Common myeloid progenitor, CD34-positive (primary cell): ENCODE data around the gene ATG5.

Source experiments
- CTCF ChIA-PET: fragments of 350-600 bp; sonication (Branson Sonifier 250); formaldehyde crosslinking; loops from one replicate; lab custom pipeline; 2021; ENCODE audit warnings: antibody characterized with exemption; lab: Charles Lee
- POLR2A ChIA-PET: fragments of 350-600 bp; sonication (Branson Sonifier 250); formaldehyde crosslinking; loops from one replicate; lab custom pipeline; 2021; ENCODE audit warnings: antibody characterized with exemption; lab: Charles Lee
- DNase-seq, 3 donors: peaks; one replicate each; pipeline versions ENCODE4 v3.0.0 to v3.0.0-alpha.2; 2013
- H3K27ac ChIP-seq, 2 experiments: 1 replicate in 1 of 2; 2 replicates in 1 of 2; pipeline ENCODE4 v1.7.0; 2013; ENCODE audit warnings: inconsistent platforms in 2 of 2, low read length in 2 of 2, mild to moderate bottlenecking in 2 of 2, low read depth in 1 of 2, moderate library complexity in 1 of 2; ENCODE audit not compliant: severe bottlenecking in 2 of 2, insufficient read depth in 1 of 2, poor library complexity in 1 of 2
- H3K27me3 ChIP-seq, 5 experiments: replicated peaks in 2 of 5; 1 replicate in 3 of 5; 2 replicates in 2 of 5; pipeline versions ENCODE4 v1.6.1 to v1.7.0; 2013; ENCODE audit warnings: low read length in 4 of 5, mild to moderate bottlenecking in 2 of 5, moderate library complexity in 2 of 5, inconsistent platforms in 1 of 5; ENCODE audit not compliant: insufficient read depth in 5 of 5, control insufficient read depth in 4 of 5
- H3K36me3 ChIP-seq, 4 experiments: 1 replicate in 2 of 4; 2 replicates in 2 of 4; pipeline versions ENCODE4 v1.6.1 to v1.7.0; 2013; ENCODE audit warnings: low read length in 3 of 4, control low read depth in 1 of 4, mild to moderate bottlenecking in 1 of 4; ENCODE audit not compliant: control insufficient read depth in 4 of 4, insufficient read depth in 4 of 4
- H3K4me1 ChIP-seq, 4 experiments: 1 replicate in 3 of 4; 2 replicates in 1 of 4; pipeline versions ENCODE4 v1.6.1 to v1.7.1; 2013; ENCODE audit warnings: low read length in 3 of 4, mild to moderate bottlenecking in 3 of 4, control low read depth in 1 of 4, inconsistent platforms in 1 of 4, moderate library complexity in 1 of 4; ENCODE audit not compliant: control insufficient read depth in 4 of 4, insufficient read depth in 4 of 4; ENCODE audit errors: control extremely low read depth in 1 of 4
- H3K4me3 ChIP-seq, 7 experiments: 1 replicate in 4 of 7; 2 replicates in 3 of 7; pipeline versions ENCODE4 v1.5.1 to v1.7.0; 2013; ENCODE audit warnings: mild to moderate bottlenecking in 7 of 7, low read length in 6 of 7, moderate library complexity in 6 of 7, inconsistent platforms in 2 of 7, low read depth in 2 of 7, control low read depth in 1 of 7; ENCODE audit not compliant: insufficient read depth in 4 of 7, control insufficient read depth in 1 of 7; ENCODE audit errors: extremely low read depth in 1 of 7
- H3K9me3 ChIP-seq, 5 experiments: 1 replicate in 4 of 5; 2 replicates in 1 of 5; pipeline versions ENCODE4 v1.6.1 to v1.7.1; 2013; ENCODE audit warnings: low read length in 4 of 5, mild to moderate bottlenecking in 2 of 5, inconsistent platforms in 1 of 5, low read depth in 1 of 5, moderate library complexity in 1 of 5; ENCODE audit not compliant: control insufficient read depth in 4 of 5, insufficient read depth in 2 of 5; ENCODE audit errors: control extremely low read depth in 1 of 5
- WGBS: methylation state at CpG from one replicate; pipeline ENCODE4 v1.1.5; 2013; ENCODE audit not compliant: insufficient coverage; 5-methylcytosine and 5-hydroxymethylcytosine counted together

Gene ATG5

DNA sequence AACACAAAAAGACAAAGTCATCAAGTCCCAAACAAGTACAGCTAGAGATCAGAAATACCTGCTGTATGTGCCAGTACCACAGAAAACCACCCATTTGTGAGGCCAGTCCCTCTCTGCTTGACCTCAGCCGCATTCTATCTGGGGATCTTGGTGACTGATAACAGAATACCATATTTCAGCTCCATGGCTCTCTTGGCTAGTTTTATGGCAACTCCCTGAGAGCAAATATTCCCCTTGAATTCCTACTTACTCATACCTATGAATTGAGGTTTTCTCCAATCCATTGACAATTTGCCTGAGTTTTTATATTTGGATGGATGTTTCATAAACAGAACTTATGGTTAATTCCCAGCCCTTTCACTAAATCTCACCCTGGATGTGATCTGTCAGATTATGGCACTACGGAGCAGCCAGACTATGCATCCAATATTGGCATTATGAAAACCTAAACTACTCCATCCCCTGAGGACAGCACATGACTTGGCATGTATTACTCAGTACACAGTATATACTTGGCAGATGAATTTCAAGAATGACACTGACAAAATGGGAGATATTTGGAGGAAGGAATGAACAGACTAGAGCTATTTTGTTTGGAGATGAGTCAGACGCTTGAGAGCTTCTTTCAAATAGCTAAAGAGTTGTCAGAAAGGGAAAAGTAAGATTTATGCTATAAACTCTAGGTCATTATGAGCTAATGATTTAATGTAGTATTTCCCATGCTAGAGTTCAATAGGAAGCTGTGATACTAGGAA lies 143.7 kb downstream of the ATG5 start:
- H3K27me3 ChIP-seq = peaks cover 0 to 5% (median 0%) of the 10 kb centered on the region in 5 experiments
- CTCF ChIA-PET = interaction anchor here (1.3 kb wide), 1 partner anchor 9 kb away, joined by 3 read pairs; no protein-coding TSS in a partner anchor
- POLR2A ChIA-PET = no interaction called here
- no peak overlapping the region for H3K4me3 ChIP-seq
- DNase-seq = no peak
- no peak overlapping the region for H3K27ac ChIP-seq
- H3K4me1 ChIP-seq = peaks cover 0 to 16% (median 4%) of the 10 kb centered on the region in 4 experiments
- 90% methylated on average over 1 of the region's 3 CpGs for WGBS
- H3K36me3 ChIP-seq = peaks cover 0 to 7% (median 5%) of the 10 kb centered on the region in 4 experiments
- no peaks in the 10 kb centered on the region for H3K9me3 ChIP-seq

DNA sequence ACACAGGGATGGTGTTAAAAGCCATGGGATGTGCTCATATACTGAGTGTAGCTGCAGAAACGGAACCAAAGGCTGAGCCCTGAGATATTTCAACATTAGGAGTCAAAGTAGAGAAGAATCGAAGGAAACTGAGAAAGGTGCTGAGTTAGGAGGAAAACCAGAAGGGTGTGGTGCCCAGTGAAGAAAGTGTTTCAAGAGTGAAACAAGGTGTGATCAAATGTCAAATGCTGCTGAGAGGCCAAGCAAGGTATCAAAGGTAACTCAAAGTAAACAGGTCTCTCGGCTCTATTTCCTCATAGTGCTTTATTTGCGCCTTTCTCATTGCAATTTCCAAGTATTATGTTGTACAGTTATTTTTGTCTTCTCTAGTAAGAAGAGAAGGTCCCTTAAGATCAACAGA lies 145.4 kb downstream of the ATG5 start:
- Histone ChIP-seq H3K4me1 (peaks cover 0 to 16% (median 4%) of the 10 kb centered on the region in 4 experiments), H3K27me3 (peaks cover 0 to 5% (median 0%) of the 10 kb centered on the region in 5 experiments), H3K27ac (no peak overlapping the region), H3K4me3 (no peak overlapping the region), H3K9me3 (no peaks in the 10 kb centered on the region), H3K36me3 (no peaks in the 10 kb centered on the region)
- no peak for DNase-seq
- ChIA-PET POLR2A (no interaction called here), CTCF (no interaction called here)
- WGBS = 100% methylated on average over 3 of the region's 4 CpGs

DNA sequence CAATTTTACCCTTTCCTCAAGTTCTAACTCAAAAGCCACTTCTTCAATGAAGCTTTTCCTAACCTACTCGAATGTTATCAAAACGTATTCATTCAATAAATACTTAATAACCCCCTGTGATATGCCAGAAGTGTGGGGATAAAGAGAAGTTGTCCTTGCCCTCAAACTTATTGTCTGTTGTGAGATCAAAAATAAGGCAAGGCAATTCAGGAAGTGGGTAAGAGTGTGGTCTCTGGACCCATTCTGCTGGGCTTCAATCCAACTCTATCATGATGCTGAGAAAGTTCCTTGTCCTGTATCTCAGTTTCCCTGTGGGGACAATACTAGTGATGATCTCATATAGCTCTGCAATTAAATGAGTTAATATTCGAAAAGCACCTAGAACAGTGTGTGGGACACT lies 146.7 kb downstream of the ATG5 start:
- WGBS = no CpG with 5 or more reads among the region's 3 CpGs
- no peak overlapping the region for H3K27ac ChIP-seq
- H3K27me3 ChIP-seq = peaks cover 0 to 5% (median 0%) of the 10 kb centered on the region in 5 experiments
- H3K36me3 ChIP-seq = no peaks in the 10 kb centered on the region
- no peaks in the 10 kb centered on the region for H3K9me3 ChIP-seq
- H3K4me3 ChIP-seq = no peak overlapping the region
- POLR2A ChIA-PET = no interaction called here
- DNase-seq = peak in 2 of 3 donors; percentile 38 to 41
- CTCF ChIA-PET = no interaction called here
- H3K4me1 ChIP-seq = peaks cover 0 to 16% (median 4%) of the 10 kb centered on the region in 4 experiments

DNA sequence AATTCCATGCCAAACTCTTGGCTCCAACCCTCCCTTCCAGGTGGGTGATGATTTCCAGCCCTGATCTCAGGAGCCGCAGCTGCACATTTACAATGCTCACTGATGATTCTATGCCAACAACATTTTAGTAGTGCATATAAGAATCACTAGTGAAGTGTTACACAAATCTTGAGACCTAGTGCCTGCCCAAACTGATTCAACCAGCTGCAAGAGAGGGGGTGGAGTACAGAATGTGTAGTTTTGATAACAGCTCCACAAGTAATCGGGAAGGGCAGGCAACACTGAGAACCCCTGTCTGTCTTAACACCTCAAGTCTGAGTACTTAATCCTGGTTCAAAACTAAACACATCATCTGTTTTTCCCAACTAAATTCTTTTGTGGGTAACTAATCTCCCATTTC lies 147.8 kb downstream of the ATG5 start:
- ChIA-PET CTCF (no interaction called here), POLR2A (no interaction called here)
- Histone ChIP-seq H3K36me3 (no peaks in the 10 kb centered on the region), H3K9me3 (no peaks in the 10 kb centered on the region), H3K4me1 (peaks cover 0 to 16% (median 4%) of the 10 kb centered on the region in 4 experiments), H3K27me3 (peaks cover 0 to 5% (median 0%) of the 10 kb centered on the region in 5 experiments), H3K4me3 (no peak overlapping the region), H3K27ac (no peak overlapping the region)
- peak in 1 of 3 donors; percentile 25 for DNase-seq
- 83% methylated on average over 1 of the region's 2 CpGs for WGBS

DNA sequence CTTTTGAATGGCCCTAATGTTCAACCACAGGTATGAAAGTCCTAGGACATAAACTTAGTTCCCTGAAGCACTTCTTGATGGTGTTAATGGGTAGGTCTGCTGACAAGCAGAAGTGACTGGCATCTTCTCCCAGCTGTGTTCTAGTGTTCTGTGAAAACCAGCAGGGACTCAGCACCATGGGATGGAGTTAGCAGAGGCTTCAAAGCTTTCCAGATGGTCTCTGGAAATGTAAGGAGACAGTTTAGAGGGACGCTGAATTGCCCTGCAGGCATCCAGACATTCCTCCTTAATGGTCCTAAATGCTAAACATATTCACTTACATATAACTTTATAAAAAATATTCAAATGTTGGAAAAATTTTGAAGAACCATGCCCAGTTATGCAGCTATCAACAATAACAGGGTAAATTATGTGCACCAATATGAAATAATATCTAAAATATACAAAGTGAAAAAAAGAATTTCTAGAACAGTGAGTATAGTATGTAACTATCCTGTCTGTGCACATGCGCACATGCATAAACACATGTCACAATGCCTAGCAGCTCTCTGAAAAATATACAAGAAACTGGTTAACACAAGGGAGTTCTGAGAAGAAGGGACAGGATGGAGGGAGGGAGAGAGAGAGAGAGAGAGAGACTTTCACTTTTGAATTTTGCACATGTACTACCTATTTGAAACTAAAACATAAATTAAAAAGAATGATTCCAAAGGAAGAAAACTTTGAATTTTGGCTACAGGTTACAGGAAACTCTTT lies 152.3 kb downstream of the ATG5 start:
- no peaks in the 10 kb centered on the region for H3K36me3 ChIP-seq
- H3K27me3 ChIP-seq = peaks cover 0 to 5% (median 0%) of the 10 kb centered on the region in 5 experiments
- DNase-seq = no peak
- CTCF ChIA-PET = interaction anchor here (0.8 kb wide), 1 partner anchor 9 kb away, joined by 3 read pairs; no protein-coding TSS in a partner anchor
- no peak overlapping the region for H3K27ac ChIP-seq
- POLR2A ChIA-PET = no interaction called here
- H3K4me1 ChIP-seq = peaks cover 0 to 6% (median under 1%) of the 10 kb centered on the region in 4 experiments
- no peaks in the 10 kb centered on the region for H3K9me3 ChIP-seq
- no peak overlapping the region for H3K4me3 ChIP-seq
- WGBS = no CpG with 5 or more reads among the region's 2 CpGs

DNA sequence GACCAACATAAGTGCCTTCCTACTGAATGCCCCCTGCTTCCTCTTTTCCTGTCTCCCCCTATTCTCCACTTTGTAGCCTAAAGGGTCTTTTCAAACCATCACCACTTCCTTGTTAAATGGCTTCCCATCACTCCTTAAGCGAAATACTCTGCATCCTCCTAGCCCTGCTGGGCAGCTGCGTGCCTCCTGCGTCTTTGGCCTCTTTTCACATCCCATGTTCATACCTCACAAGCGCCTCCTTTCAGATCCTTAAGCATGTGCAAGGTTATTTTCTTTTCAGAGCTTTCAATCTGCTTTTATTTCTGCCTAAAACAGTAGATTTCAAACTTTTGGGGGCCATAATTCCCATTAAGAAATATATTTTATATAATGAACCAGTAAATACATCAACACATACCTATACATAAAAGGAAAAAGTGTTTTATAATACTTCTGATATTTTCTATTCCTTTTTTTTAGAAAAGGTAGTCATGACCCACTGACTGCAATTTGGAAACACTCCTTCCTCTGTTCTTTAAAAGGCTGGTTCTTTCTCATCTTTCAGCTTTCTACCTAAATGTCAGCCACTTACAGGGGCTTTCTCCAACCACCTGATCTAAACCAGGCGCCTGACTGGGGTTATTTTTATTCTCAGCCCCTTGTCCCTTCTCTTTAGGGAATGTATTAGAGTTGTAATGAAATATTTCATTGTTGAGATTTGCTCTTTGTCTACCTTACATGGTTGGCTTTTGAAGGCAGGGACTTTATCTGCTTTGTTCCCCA lies 155.3 kb downstream of the ATG5 start:
- POLR2A ChIA-PET = no interaction called here
- no peak for DNase-seq
- Histone ChIP-seq H3K27me3 (no peaks in the 10 kb centered on the region), H3K36me3 (no peaks in the 10 kb centered on the region), H3K4me1 (no peaks in the 10 kb centered on the region), H3K9me3 (no peaks in the 10 kb centered on the region), H3K27ac (no peak overlapping the region), H3K4me3 (no peak overlapping the region)
- 98% methylated on average over 4 of the region's 5 CpGs for WGBS
- CTCF ChIA-PET = no interaction called here
